DND-41 (cell line): ENCODE measurements around the gene SERPINE2.

Experiments used
- ATAC-seq: fragments of 200-7000 bp; cut with Tn5 transposase; 3 replicates; pipeline ENCODE4 v1.9.1; 2021; ENCODE audit warnings: low read depth; ENCODE audit not compliant: insufficient read depth
- DNase-seq: peaks from one replicate; pipeline ENCODE4 v3.0.0-alpha.2; 2020
- H2AFZ ChIP-seq: 2 replicates; pipeline ENCODE4 v1.6.0; 2012; ENCODE audit warnings: low read depth, low read length
- H3K27ac ChIP-seq: 2 replicates; pipeline ENCODE4 v1.5.1; 2012; ENCODE audit warnings: low read length, inconsistent platforms
- H3K27me3 ChIP-seq: fragments of 200-600 bp; sonication (generic); 2 replicates; pipeline ENCODE4 v1.6.0; 2012; ENCODE audit warnings: low read length, mild to moderate bottlenecking, inconsistent platforms; ENCODE audit not compliant: insufficient read depth, poor library complexity
- H3K36me3 ChIP-seq: 2 replicates; pipeline ENCODE4 v1.5.1; 2012; ENCODE audit warnings: low read length, inconsistent platforms; ENCODE audit not compliant: insufficient read depth
- H3K4me1 ChIP-seq: 2 replicates; pipeline ENCODE4 v1.5.1; 2012; ENCODE audit warnings: mild to moderate bottlenecking, low read length; ENCODE audit not compliant: insufficient read depth
- H3K4me2 ChIP-seq: 2 replicates; pipeline ENCODE4 v1.6.0; 2012; ENCODE audit warnings: mild to moderate bottlenecking, moderate library complexity, low read length, inconsistent platforms; ENCODE audit not compliant: insufficient read depth
- H3K4me3 ChIP-seq, 2 experiments: fragments of 200-600 bp in 1 of 2; shearing (Covaris generic) in 1 of 2; 2 replicates each; pipeline ENCODE4 v1.5.1; 2012 to 2016; ENCODE audit warnings: inconsistent platforms in 2 of 2, low read length in 2 of 2, mild to moderate bottlenecking in 2 of 2, low read depth in 1 of 2, moderate library complexity in 1 of 2
- H3K79me2 ChIP-seq: 2 replicates; pipeline ENCODE4 v1.6.0; 2012; ENCODE audit warnings: low read length, inconsistent platforms; ENCODE audit not compliant: insufficient read depth
- H3K9ac ChIP-seq: 2 replicates; pipeline ENCODE4 v1.6.0; 2012; ENCODE audit warnings: low read depth, mild to moderate bottlenecking, inconsistent platforms, low read length, moderate library complexity
- H3K9me3 ChIP-seq: 2 replicates; pipeline ENCODE4 v1.5.1; 2012; ENCODE audit warnings: low read length, moderate library complexity, mild to moderate bottlenecking, inconsistent platforms; ENCODE audit not compliant: insufficient read depth, severe bottlenecking
- H4K20me1 ChIP-seq: 2 replicates; pipeline ENCODE4 v1.6.0; 2012; ENCODE audit warnings: low read length; ENCODE audit not compliant: insufficient read depth
- EZH2 ChIP-seq: IDR thresholded peaks from 3 replicates; pipeline ENCODE4 v1.6.1; 2012; ENCODE audit warnings: borderline replicate concordance, low read depth, mild to moderate bottlenecking, moderate library complexity, low read length, inconsistent platforms; ENCODE audit not compliant: severe bottlenecking
- TF ChIP-seq, protein P1 (sequence below): IDR thresholded peaks from 2 replicates; pipeline ENCODE4 v1.5.1; 2012; ENCODE audit warnings: borderline replicate concordance, low read length, moderate library complexity, mild to moderate bottlenecking; ENCODE audit not compliant: poor library complexity, severe bottlenecking; ENCODE audit errors: extremely low read depth

SERPINE2 gene

GRCh38 chr2:223935459-223936125, 103.5 kb downstream of the SERPINE2 start:
- TF ChIP-seq EZH2: no peak
- TF ChIP-seq, protein P1, sequence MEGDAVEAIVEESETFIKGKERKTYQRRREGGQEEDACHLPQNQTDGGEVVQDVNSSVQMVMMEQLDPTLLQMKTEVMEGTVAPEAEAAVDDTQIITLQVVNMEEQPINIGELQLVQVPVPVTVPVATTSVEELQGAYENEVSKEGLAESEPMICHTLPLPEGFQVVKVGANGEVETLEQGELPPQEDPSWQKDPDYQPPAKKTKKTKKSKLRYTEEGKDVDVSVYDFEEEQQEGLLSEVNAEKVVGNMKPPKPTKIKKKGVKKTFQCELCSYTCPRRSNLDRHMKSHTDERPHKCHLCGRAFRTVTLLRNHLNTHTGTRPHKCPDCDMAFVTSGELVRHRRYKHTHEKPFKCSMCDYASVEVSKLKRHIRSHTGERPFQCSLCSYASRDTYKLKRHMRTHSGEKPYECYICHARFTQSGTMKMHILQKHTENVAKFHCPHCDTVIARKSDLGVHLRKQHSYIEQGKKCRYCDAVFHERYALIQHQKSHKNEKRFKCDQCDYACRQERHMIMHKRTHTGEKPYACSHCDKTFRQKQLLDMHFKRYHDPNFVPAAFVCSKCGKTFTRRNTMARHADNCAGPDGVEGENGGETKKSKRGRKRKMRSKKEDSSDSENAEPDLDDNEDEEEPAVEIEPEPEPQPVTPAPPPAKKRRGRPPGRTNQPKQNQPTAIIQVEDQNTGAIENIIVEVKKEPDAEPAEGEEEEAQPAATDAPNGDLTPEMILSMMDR: no peak
- H3K4me1 ChIP-seq: peaks cover 4% of the 10 kb centered on the region
- peaks cover 15% of the 10 kb centered on the region; the same call in 1 of the 2 replicates for H4K20me1 ChIP-seq
- peaks cover 19% of the 10 kb centered on the region for H3K79me2 ChIP-seq
- H3K4me3 ChIP-seq: no peak overlapping the region
- no peak overlapping the region for H3K9ac ChIP-seq
- H3K4me2 ChIP-seq: no peak overlapping the region
- no peaks in the 10 kb centered on the region for H3K9me3 ChIP-seq
- no peak overlapping the region for H3K27ac ChIP-seq
- H3K36me3 ChIP-seq: no peaks in the 10 kb centered on the region
- no peak overlapping the region for H2AFZ ChIP-seq
- no peak for ATAC-seq
- no peak for DNase-seq
- H3K27me3 ChIP-seq: no peaks in the 10 kb centered on the region

GRCh38 chr2:223934870-223935269, 104.2 kb downstream of the SERPINE2 start:
- Histone ChIP-seq H3K9me3 (no peaks in the 10 kb centered on the region), H3K4me2 (no peak overlapping the region), H3K36me3 (no peaks in the 10 kb centered on the region), H2AFZ (no peak overlapping the region), H3K4me1 (peaks cover 11% of the 10 kb centered on the region), H4K20me1 (peaks cover 22% of the 10 kb centered on the region; the same call in 1 of the 2 replicates), H3K27ac (no peak overlapping the region), H3K4me3 (no peak overlapping the region), H3K79me2 (peaks cover 19% of the 10 kb centered on the region), H3K27me3 (no peaks in the 10 kb centered on the region), H3K9ac (no peak overlapping the region)
- DNase-seq: no peak
- no peak for ATAC-seq
- TF ChIP-seq, protein P1: no peak
- TF ChIP-seq EZH2: no peak

GRCh38 chr2:223932816-223933800, 106.0 kb downstream of the SERPINE2 start:
- Histone ChIP-seq H3K4me1 (peaks cover 25% of the 10 kb centered on the region), H3K27me3 (no peaks in the 10 kb centered on the region), H3K27ac (no peak overlapping the region), H3K4me2 (no peak overlapping the region), H2AFZ (no peak overlapping the region), H4K20me1 (peaks cover 24% of the 10 kb centered on the region; the same call in 1 of the 2 replicates), H3K9me3 (no peaks in the 10 kb centered on the region), H3K79me2 (peaks cover 19% of the 10 kb centered on the region), H3K36me3 (no peaks in the 10 kb centered on the region), H3K9ac (no peak overlapping the region), H3K4me3 (no peak overlapping the region)
- TF ChIP-seq EZH2: no peak
- TF ChIP-seq, protein P1: no peak
- ATAC-seq (no peak), DNase-seq (no peak)
